NCI-H748 treated with DMSO at 0.1 percent for 48 hours (cell line): ENCODE measurements around the gene MRPS6.

Experiments used
- DNase-seq: peaks from one replicate; lab custom pipeline; 2025; lab: John Stamatoyannopoulos, UW

Gene MRPS6

GRCh38 chr21:34132926-34133325, 59.5 kb downstream of the MRPS6 start:
- DNase-seq = no peak

GRCh38 chr21:34133392-34133791, 60.0 kb downstream of the MRPS6 start:
- DNase-seq = no peak

- no peak for DNase-seq
Observed at GRCh38 chr21:34133802-34134201, 60.4 kb downstream of the MRPS6 start.

- DNase-seq = no peak
Observed at GRCh38 chr21:34135330-34135729, 62.0 kb downstream of the MRPS6 start.

GRCh38 chr21:34141373-34141772, 68.0 kb downstream of the MRPS6 start:
- no peak for DNase-seq

GRCh38 chr21:34143685-34144182, 70.4 kb downstream of the MRPS6 start:
- DNase-seq = no peak

GRCh38 chr21:34144224-34144623, 70.8 kb downstream of the MRPS6 start:
- DNase-seq = no peak

GRCh38 chr21:34147792-34148418, 74.5 kb downstream of the MRPS6 start:
- no peak for DNase-seq

GRCh38 chr21:34148419-34148804, 75.0 kb downstream of the MRPS6 start:
- no peak for DNase-seq

GRCh38 chr21:34148826-34149558, 75.6 kb downstream of the MRPS6 start:
- DNase-seq = no peak

GRCh38 chr21:34152500-34152899, 79.1 kb downstream of the MRPS6 start:
- no peak for DNase-seq

GRCh38 chr21:34154878-34155277, 81.5 kb downstream of the MRPS6 start:
- DNase-seq = no peak

- no peak for DNase-seq
Observed at GRCh38 chr21:34156957-34157356, 83.6 kb downstream of the MRPS6 start.

- DNase-seq = no peak
Observed at GRCh38 chr21:34157521-34157920, 84.1 kb downstream of the MRPS6 start.

- no peak for DNase-seq
Observed at GRCh38 chr21:34158866-34159835, 85.8 kb downstream of the MRPS6 start.

GRCh38 chr21:34166468-34166867, 93.1 kb downstream of the MRPS6 start:
- DNase-seq = no peak

GRCh38 chr21:34170886-34171285, 97.5 kb downstream of the MRPS6 start:
- no peak for DNase-seq

GRCh38 chr21:34174470-34174869, 101.1 kb downstream of the MRPS6 start:
- DNase-seq = no peak

- DNase-seq = no peak
Observed at GRCh38 chr21:34176448-34176847, 103.1 kb downstream of the MRPS6 start.

GRCh38 chr21:34177919-34178567, 104.7 kb downstream of the MRPS6 start:
- no peak for DNase-seq

- DNase-seq = no peak
Observed at GRCh38 chr21:34179204-34179935, 106.0 kb downstream of the MRPS6 start.
